WERI-Rb-1 (cell line): ENCODE measurements around the gene FAM168B.
A peak's percentile ranks its signal among the peaks of the same experiment; 100 is the strongest.
"Not testable (repeated sequence)": the region's sequence is repeated elsewhere in the genome, so short reads cannot be mapped to it uniquely, and the experiment has no call there.

Experiments
- DNase-seq: peaks from one replicate; pipeline ENCODE4 v3.0.0-alpha.2; 2020
- H3K27ac ChIP-seq: fragments of 250-450 bp; sonication (Bioruptor Pico); 2 replicates; pipeline ENCODE4 v1.5.1; 2020; ENCODE audit warnings: mild to moderate bottlenecking, moderate library complexity
- H3K27me3 ChIP-seq: fragments of 250-450 bp; sonication (Bioruptor Pico); 2 replicates; pipeline ENCODE4 v1.5.1; 2021; ENCODE audit warnings: mild to moderate bottlenecking, low read depth, moderate library complexity; ENCODE audit not compliant: insufficient read depth, severe bottlenecking
- H3K36me3 ChIP-seq: fragments of 250-450 bp; sonication (Bioruptor Pico); 2 replicates; pipeline ENCODE4 v1.5.1; 2020; ENCODE audit warnings: mild to moderate bottlenecking, moderate library complexity
- H3K4me3 ChIP-seq: 2 replicates; pipeline ENCODE4 v1.5.1; 2011; ENCODE audit warnings: low read depth, mild to moderate bottlenecking, control low read depth, low read length
- H3K9me3 ChIP-seq: fragments of 250-450 bp; sonication (Bioruptor Pico); 2 replicates; pipeline ENCODE4 v1.5.1; 2021; ENCODE audit warnings: mild to moderate bottlenecking, moderate library complexity; ENCODE audit not compliant: severe bottlenecking
- CTCF ChIP-seq: IDR thresholded peaks from 2 replicates; pipeline ENCODE4 v1.5.1; 2011; ENCODE audit warnings: low read depth, mild to moderate bottlenecking, control low read depth, inconsistent platforms, low read length

Gene FAM168B

GRCh38 chr2:131120815-131121317 is 27.6 kb upstream of the FAM168B start:
- H3K4me3 ChIP-seq = no peak overlapping the region
- H3K9me3 ChIP-seq = no peaks in the 10 kb centered on the region
- no peak for DNase-seq
- no peaks in the 10 kb centered on the region for H3K27me3 ChIP-seq
- peaks cover 5% of the 10 kb centered on the region for H3K36me3 ChIP-seq
- TF ChIP-seq CTCF = no peak
- H3K27ac ChIP-seq = no peak overlapping the region

GRCh38 chr2:131115752-131116151 is 22.5 kb upstream of the FAM168B start:
- Histone ChIP-seq H3K27me3 (no peaks in the 10 kb centered on the region), H3K27ac (no peak overlapping the region), H3K36me3 (no peaks in the 10 kb centered on the region; the same call in 1 of the 2 replicates), H3K4me3 (no peak overlapping the region), H3K9me3 (no peaks in the 10 kb centered on the region)
- TF ChIP-seq CTCF = no peak
- no peak for DNase-seq

- not testable (repeated sequence) for H3K27me3 ChIP-seq, DNase-seq, H3K27ac ChIP-seq, H3K9me3 ChIP-seq, H3K4me3 ChIP-seq, H3K36me3 ChIP-seq
Observed at GRCh38 chr2:131114950-131115349, 21.7 kb upstream of the FAM168B start.

- no peak for TF ChIP-seq CTCF
- DNase-seq = no peak
Observed at GRCh38 chr2:131113566-131114227, 20.4 kb upstream of the FAM168B start.

GRCh38 chr2:131112529-131112928 is 19.3 kb upstream of the FAM168B start:
- TF ChIP-seq CTCF = no peak
- DNase-seq = no peak
- H3K4me3 ChIP-seq = no peak overlapping the region
- H3K36me3 ChIP-seq = peaks cover 3% of the 10 kb centered on the region
- no peak overlapping the region for H3K27ac ChIP-seq
- H3K27me3 ChIP-seq = no peaks in the 10 kb centered on the region
- H3K9me3 ChIP-seq = no peaks in the 10 kb centered on the region

More at GRCh38 chr2:131113566-131114227, 20.4 kb upstream of the FAM168B start:
- no peak overlapping the region for H3K27ac ChIP-seq
- H3K36me3 ChIP-seq = peaks cover 3% of the 10 kb centered on the region
- no peaks in the 10 kb centered on the region for H3K9me3 ChIP-seq
- no peak overlapping the region for H3K4me3 ChIP-seq
- no peaks in the 10 kb centered on the region for H3K27me3 ChIP-seq

- H3K27me3 ChIP-seq = no peaks in the 10 kb centered on the region
- no peak for DNase-seq
- H3K36me3 ChIP-seq = peaks cover 5% of the 10 kb centered on the region
- H3K9me3 ChIP-seq = no peaks in the 10 kb centered on the region
- peak overlapping the region; percentile 84 for H3K27ac ChIP-seq
- peak overlapping the region; percentile 68 for H3K4me3 ChIP-seq
- TF ChIP-seq CTCF = no peak
Observed at GRCh38 chr2:131105950-131106801, 12.9 kb upstream of the FAM168B start.
